Measurements from ENCODE around the gene GULP1. TPM values are rescaled to one million over a fixed set of nuclear protein-coding genes. Genes with fewer than 3 reads are reported as not detected.

GULP1 gene
- total RNA-seq, 1 donor from 2014 or later: 30.0 TPM

DNA sequence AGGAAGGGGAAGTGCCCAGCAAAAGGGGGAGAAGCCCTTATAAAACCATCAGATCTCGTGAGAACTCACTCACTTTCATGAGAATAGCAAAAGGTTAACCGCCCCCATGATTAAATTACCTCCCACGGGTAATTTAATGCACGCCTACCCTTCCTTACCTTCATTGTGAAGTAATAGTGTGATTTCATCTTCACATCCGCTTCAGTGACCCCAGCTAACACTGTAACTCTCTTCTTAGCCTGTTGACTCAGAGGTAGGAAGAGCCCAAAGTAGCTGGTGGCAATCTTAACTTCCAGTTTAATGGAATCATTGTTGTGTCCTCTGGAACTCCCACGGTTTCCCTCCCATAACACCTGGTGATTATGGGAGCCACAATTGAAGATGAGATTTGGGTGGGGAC lies 120.5 kb downstream of the GULP1 start:
- FAIRE-seq: no peak
- Histone ChIP-seq H3K4me3 (ENCODE audit: low read depth, low read length) (no peak overlapping the region), H3K36me3 (ENCODE audit: control insufficient read depth, insufficient read depth, low read length) (no peaks in the 10 kb centered on the region), H3K27me3 (ENCODE audit: control insufficient read depth, insufficient read depth, low read length) (no peaks in the 10 kb centered on the region)
- TF ChIP-seq, protein P1, sequence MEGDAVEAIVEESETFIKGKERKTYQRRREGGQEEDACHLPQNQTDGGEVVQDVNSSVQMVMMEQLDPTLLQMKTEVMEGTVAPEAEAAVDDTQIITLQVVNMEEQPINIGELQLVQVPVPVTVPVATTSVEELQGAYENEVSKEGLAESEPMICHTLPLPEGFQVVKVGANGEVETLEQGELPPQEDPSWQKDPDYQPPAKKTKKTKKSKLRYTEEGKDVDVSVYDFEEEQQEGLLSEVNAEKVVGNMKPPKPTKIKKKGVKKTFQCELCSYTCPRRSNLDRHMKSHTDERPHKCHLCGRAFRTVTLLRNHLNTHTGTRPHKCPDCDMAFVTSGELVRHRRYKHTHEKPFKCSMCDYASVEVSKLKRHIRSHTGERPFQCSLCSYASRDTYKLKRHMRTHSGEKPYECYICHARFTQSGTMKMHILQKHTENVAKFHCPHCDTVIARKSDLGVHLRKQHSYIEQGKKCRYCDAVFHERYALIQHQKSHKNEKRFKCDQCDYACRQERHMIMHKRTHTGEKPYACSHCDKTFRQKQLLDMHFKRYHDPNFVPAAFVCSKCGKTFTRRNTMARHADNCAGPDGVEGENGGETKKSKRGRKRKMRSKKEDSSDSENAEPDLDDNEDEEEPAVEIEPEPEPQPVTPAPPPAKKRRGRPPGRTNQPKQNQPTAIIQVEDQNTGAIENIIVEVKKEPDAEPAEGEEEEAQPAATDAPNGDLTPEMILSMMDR (IDR thresholded peaks at IDR 0.05; ENCODE audit: insufficient read depth, low read length, severe bottlenecking): no peak
- DNase-seq (ENCODE audit: low read depth): no peak

DNA sequence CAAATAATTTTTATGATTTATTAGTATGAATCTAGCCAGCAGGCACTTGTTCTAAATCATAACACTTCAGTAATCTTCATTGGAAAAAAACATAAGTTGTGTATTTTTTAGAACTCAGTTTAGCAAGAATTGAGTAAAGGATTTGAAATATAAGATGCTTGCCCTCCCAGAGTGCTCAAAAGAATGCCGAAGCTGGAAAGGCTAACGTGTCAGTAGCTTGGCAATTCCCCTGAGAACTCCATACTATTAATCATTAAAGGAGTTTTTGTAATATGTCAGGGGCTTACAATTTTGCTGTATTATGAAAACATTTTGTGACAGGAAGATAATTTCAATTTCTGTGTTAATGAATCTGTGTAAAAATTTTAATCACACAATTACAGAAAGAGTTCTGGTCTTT lies 122.7 kb downstream of the GULP1 start:
- DNase-seq (ENCODE audit: low read depth) (no peak), FAIRE-seq (no peak)
- Histone ChIP-seq H3K27me3 (ENCODE audit: control insufficient read depth, insufficient read depth, low read length) (no peaks in the 10 kb centered on the region), H3K36me3 (ENCODE audit: control insufficient read depth, insufficient read depth, low read length) (no peaks in the 10 kb centered on the region), H3K4me3 (ENCODE audit: low read depth, low read length) (no peak overlapping the region)
- TF ChIP-seq, protein P1 (IDR thresholded peaks at IDR 0.05; ENCODE audit: insufficient read depth, low read length, severe bottlenecking): no peak

DNA sequence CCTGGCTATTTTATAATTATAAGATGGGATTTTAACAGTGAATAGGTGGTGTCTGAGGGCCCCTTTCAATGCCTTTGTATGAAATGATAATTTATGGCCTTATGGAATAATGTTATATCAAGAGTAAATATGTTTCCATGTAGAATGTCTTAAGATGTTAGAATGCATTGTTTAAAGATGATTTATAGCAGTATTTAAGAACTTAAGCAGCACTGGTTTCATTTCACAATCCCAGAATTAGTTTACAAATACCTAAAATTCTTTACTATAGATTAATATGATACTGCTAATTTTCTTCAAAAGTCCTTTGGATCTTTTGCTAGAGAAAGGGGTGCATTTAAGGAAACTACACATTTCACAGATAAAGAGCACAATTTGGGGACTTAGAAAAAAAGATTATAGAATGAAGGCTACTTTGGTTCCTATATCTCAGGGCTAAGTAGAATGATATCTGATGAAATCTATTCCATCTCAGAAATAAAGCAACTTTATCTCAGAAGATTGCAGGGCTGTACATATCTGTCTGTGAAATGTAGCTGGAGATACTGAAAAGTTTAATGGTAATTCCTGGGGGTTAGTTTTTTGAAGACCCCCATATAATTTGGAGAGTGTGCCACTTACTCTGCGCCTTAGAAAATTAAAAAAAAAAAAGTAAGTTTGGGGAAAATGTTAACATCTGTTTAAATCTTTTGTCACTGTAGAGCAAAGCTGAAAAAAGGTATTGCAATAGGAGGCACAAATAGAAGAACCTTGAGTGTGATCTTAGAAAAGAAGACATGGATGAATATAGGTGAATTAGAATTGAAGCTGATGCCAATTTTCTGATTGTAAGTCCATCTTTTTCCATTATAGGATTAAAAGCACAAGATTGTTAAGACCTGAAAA lies 123.4 kb downstream of the GULP1 start:
- Histone ChIP-seq H3K27me3 (ENCODE audit: control insufficient read depth, insufficient read depth, low read length) (no peaks in the 10 kb centered on the region), H3K4me3 (ENCODE audit: low read depth, low read length) (no peak overlapping the region), H3K36me3 (ENCODE audit: control insufficient read depth, insufficient read depth, low read length) (no peaks in the 10 kb centered on the region)
- FAIRE-seq: no peak
- no peak for DNase-seq (ENCODE audit: low read depth)
- TF ChIP-seq, protein P1 (IDR thresholded peaks at IDR 0.05; ENCODE audit: insufficient read depth, low read length, severe bottlenecking): no peak

DNA sequence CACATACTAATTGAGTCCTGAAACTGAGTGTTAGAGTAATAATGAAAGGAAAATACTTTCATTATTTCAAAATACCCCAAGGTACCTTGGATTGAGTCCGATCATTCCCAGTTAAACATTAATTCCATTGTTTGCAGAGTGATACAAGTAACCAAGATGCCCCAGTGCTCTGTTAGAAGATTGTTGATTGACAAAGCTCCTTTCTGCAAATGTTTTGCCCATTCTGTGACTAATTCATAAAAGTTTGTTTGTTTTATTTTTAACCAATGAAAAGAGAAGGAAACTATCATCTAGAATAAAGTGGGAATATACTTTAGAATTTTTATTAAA lies 124.0 kb downstream of the GULP1 start:
- no peak overlapping the region for H3K4me3 ChIP-seq (ENCODE audit: low read depth, low read length)
- no peak for FAIRE-seq
- no peaks in the 10 kb centered on the region for H3K36me3 ChIP-seq (ENCODE audit: control insufficient read depth, insufficient read depth, low read length)
- TF ChIP-seq, protein P1 (IDR thresholded peaks at IDR 0.05; ENCODE audit: insufficient read depth, low read length, severe bottlenecking): no peak
- H3K27me3 ChIP-seq (ENCODE audit: control insufficient read depth, insufficient read depth, low read length): no peaks in the 10 kb centered on the region
- DNase-seq (ENCODE audit: low read depth): no peak

DNA sequence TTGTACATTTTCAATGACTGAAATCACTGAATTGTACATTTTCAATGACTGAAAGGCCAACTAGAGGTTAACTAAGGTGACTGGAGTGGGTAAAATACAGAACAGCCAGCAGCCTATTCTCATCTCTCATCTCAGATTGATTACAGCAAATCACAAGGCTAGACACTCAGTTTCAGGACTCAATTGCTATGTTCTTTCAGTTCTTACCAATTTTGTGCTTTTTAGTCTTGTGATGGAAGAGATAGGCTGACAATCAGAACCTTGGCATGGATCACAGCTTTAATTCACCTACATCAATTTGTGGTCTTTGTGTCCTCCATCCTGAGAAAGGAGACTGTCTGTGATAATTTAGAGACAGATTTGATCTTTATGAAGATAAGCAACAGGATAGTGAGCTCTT lies 124.7 kb downstream of the GULP1 start:
- no peaks in the 10 kb centered on the region for H3K27me3 ChIP-seq (ENCODE audit: control insufficient read depth, insufficient read depth, low read length)
- H3K36me3 ChIP-seq (ENCODE audit: control insufficient read depth, insufficient read depth, low read length): no peaks in the 10 kb centered on the region
- TF ChIP-seq, protein P1 (IDR thresholded peaks at IDR 0.05; ENCODE audit: insufficient read depth, low read length, severe bottlenecking): no peak
- no peak for DNase-seq (ENCODE audit: low read depth)
- H3K4me3 ChIP-seq (ENCODE audit: low read depth, low read length): no peak overlapping the region
- no peak for FAIRE-seq

DNA sequence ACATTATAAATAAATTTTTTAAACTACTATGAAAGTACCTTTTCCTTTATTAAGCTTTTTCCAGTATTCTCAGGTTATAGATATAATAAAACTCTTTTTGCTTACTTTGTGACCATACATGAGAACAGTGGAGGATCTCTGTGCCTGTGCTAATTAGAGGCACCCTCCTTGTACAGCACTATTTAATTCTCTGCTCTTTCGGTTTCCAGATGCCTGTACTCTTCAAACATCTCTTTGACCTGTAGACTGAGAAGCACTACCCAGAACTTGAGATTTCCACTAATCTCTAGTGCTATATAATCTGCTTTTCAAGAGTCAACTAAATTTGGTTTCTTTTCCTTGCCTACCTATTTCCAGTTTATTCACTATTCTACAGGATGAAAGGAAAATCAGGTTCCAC lies 131.1 kb downstream of the GULP1 start:
- Histone ChIP-seq H3K27me3 (ENCODE audit: control insufficient read depth, insufficient read depth, low read length) (no peaks in the 10 kb centered on the region), H3K4me3 (ENCODE audit: low read depth, low read length) (no peak overlapping the region), H3K36me3 (ENCODE audit: control insufficient read depth, insufficient read depth, low read length) (no peaks in the 10 kb centered on the region)
- TF ChIP-seq, protein P1 (IDR thresholded peaks at IDR 0.05; ENCODE audit: insufficient read depth, low read length, severe bottlenecking): no peak
- FAIRE-seq (no peak), DNase-seq (ENCODE audit: low read depth) (no peak)
